ENCODE results near the gene CRYZL1. TPM values are rescaled to one million over a fixed set of nuclear protein-coding genes. Genes with fewer than 3 reads are reported as not detected.

The CRYZL1 gene
- total RNA-seq, 1 donor from 2014 or later: 10.8 TPM

DNA sequence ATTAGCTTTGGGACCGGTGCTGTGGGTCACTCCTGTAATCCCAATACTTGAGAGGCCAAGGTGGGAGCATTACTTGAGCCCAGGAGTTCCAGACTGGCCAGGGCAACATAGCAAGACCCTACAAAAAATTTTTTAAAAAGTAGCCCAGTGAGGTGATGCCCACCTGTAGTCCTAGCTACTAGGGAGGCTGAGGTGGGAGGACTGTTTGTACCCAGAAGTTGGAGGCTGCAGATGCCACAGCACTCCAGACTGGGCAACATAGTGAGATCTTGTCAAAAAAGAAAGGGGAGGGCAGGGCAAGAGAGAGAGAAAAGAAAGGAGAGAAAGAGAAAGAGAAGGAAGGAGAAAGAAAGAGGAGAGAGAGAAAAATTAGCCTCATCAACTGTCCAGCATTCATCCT, 7.0 kb upstream of the CRYZL1 start:
- TF ChIP-seq, protein P1, sequence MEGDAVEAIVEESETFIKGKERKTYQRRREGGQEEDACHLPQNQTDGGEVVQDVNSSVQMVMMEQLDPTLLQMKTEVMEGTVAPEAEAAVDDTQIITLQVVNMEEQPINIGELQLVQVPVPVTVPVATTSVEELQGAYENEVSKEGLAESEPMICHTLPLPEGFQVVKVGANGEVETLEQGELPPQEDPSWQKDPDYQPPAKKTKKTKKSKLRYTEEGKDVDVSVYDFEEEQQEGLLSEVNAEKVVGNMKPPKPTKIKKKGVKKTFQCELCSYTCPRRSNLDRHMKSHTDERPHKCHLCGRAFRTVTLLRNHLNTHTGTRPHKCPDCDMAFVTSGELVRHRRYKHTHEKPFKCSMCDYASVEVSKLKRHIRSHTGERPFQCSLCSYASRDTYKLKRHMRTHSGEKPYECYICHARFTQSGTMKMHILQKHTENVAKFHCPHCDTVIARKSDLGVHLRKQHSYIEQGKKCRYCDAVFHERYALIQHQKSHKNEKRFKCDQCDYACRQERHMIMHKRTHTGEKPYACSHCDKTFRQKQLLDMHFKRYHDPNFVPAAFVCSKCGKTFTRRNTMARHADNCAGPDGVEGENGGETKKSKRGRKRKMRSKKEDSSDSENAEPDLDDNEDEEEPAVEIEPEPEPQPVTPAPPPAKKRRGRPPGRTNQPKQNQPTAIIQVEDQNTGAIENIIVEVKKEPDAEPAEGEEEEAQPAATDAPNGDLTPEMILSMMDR (IDR thresholded peaks at IDR 0.05; ENCODE audit: insufficient read depth, low read length, severe bottlenecking): no peak
- no peak overlapping the region for H3K4me3 ChIP-seq (ENCODE audit: low read depth, low read length)
- H3K27me3 ChIP-seq (ENCODE audit: control insufficient read depth, insufficient read depth, low read length): no peaks in the 10 kb centered on the region
- H3K36me3 ChIP-seq (ENCODE audit: control insufficient read depth, insufficient read depth, low read length): no peaks in the 10 kb centered on the region
- FAIRE-seq (no peak), DNase-seq (ENCODE audit: low read depth) (no peak)

DNA sequence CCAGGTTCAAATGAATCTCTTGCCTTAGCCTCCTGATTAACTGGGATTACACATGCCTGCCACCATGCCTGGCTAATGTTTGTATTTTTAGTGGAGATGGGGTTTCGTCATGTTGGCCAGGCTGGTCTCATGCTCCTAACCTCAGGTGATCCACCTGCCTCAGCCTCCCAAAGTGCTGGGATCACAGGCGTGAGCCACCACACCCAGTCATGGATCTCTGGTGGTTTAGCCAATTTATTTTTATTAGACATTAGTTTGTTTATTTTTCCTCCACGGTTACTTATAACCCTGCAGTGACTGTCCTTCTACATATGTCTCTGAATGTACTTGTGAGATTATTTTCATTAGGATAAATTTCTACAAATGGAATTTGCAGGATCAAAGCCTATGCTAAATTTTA, 6.0 kb upstream of the CRYZL1 start:
- TF ChIP-seq, protein P1 (IDR thresholded peaks at IDR 0.05; ENCODE audit: insufficient read depth, low read length, severe bottlenecking): no peak
- Histone ChIP-seq H3K36me3 (ENCODE audit: control insufficient read depth, insufficient read depth, low read length) (no peaks in the 10 kb centered on the region), H3K4me3 (ENCODE audit: low read depth, low read length) (no peak overlapping the region), H3K27me3 (ENCODE audit: control insufficient read depth, insufficient read depth, low read length) (no peaks in the 10 kb centered on the region)
- no peak for DNase-seq (ENCODE audit: low read depth)
- FAIRE-seq: no peak

DNA sequence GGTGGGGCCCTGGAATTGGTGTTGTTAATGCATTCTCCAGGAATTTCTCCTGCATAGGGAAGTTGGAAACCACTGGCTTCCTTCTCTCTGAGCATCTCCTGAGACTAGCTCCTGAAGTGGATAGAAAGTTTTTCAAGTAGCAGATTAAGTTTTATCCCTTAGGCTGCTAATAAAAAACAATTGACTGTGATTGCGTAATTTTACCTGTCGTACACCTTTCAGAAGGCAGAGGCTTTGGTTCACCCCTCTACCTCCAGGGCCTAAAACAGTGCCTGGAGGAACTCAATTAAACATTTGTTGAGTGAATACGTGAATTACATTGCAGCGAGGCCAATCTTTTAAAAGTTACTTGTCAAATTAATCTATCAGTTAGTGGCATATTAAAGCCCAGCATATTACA, 4.2 kb upstream of the CRYZL1 start:
- TF ChIP-seq, protein P1 (IDR thresholded peaks at IDR 0.05; ENCODE audit: insufficient read depth, low read length, severe bottlenecking): no peak
- Histone ChIP-seq H3K36me3 (ENCODE audit: control insufficient read depth, insufficient read depth, low read length) (no peaks in the 10 kb centered on the region), H3K27me3 (ENCODE audit: control insufficient read depth, insufficient read depth, low read length) (no peaks in the 10 kb centered on the region), H3K4me3 (ENCODE audit: low read depth, low read length) (no peak overlapping the region)
- no peak for FAIRE-seq
- DNase-seq (ENCODE audit: low read depth): no peak

DNA sequence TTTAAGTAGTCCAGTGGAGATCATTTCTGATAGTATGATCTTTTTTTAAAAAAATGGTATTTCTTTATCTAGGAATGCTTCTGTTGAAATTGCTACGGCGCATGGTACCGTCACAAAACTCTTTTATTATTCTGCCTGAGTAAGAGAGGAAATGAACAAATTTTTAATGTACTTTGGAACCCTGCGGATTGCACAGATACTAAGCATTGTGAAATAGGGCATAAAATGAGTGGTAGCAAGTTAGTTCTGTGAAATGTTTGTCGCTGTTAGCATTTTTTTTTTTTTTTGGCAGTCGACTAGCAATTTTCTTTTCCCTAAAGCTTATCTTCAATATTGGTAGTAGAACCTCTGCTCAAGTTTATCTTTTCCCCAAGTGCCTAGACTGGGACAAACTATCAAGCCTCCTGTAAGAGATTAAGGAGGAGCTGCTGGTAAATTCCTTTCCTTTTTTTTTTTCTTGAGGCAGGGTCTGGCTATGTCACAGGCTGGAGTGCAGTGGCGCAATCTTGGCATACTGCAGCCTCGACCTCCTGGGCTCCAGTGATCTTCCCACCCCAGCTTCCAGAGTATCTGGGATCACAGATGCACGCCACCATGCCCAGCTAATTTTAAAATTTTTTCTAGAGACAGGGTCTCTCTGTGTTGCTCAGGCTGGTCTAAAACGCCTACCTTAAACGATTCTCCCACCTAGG, 3.0 kb upstream of the CRYZL1 start:
- DNase-seq (ENCODE audit: low read depth): peak; percentile 18
- FAIRE-seq: no peak

DNA sequence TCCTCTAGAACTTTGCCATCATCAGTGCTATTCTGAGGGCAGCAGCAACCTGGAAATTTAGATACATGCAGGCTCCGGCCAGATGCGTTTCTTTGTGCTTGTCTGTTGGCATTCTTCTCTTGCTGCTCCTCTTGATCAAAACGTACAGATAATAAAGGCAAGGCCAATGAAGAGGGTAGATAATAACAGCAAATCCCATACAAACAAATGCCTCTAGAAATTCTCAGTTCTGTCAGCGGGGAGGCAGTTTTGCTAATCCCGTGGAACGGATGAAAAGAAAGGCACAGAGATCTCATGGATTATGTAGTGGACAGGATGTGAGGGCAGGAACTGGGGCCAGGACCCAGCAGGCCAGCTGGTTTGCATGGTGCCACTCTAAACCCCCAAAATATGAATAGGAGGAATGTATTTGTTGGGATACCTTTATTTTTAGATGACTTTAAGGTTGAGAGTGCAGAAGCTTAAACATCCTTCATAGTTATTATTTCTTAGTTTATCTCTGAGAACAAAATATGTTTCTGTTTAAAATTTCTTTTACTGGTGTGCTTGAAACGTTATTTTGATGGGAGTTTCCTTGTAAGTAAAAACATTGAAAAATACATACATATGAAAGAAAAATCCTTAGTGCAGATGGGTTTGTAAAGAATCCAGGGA, 2.2 kb upstream of the CRYZL1 start:
- TF ChIP-seq, protein P1 (IDR thresholded peaks at IDR 0.05; ENCODE audit: insufficient read depth, low read length, severe bottlenecking): no peak
- Histone ChIP-seq H3K4me3 (ENCODE audit: low read depth, low read length) (peak overlapping the region; percentile 58), H3K27me3 (ENCODE audit: control insufficient read depth, insufficient read depth, low read length) (no peaks in the 10 kb centered on the region), H3K36me3 (ENCODE audit: control insufficient read depth, insufficient read depth, low read length) (no peaks in the 10 kb centered on the region)
- FAIRE-seq (no peak), DNase-seq (ENCODE audit: low read depth) (no peak)

More for the DNA sequence above, 3.0 kb upstream of the CRYZL1 start:
- H3K36me3 ChIP-seq (ENCODE audit: control insufficient read depth, insufficient read depth, low read length): no peaks in the 10 kb centered on the region
- no peak overlapping the region for H3K4me3 ChIP-seq (ENCODE audit: low read depth, low read length)
- H3K27me3 ChIP-seq (ENCODE audit: control insufficient read depth, insufficient read depth, low read length): no peaks in the 10 kb centered on the region
- TF ChIP-seq, protein P1 (IDR thresholded peaks at IDR 0.05; ENCODE audit: insufficient read depth, low read length, severe bottlenecking): no peak
